Keratinocyte (primary cell): Measurements from ENCODE around the gene KCNQ1OT1. TPM values are rescaled to one million over a fixed set of nuclear protein-coding genes. Genes with fewer than 3 reads are reported as not detected.

Experiments
- DNase-seq: peaks from one replicate; pipeline ENCODE4 v3.0.0-alpha.2; 2011; ENCODE audit warnings: low read depth, missing footprints, low spot score
- FAIRE-seq: peaks from 2 replicates; lab custom pipeline; 2011; peaks lifted over from hg19 to GRCh38; lab: Jason Lieb, UNC
- H2AFZ ChIP-seq: 2 replicates; pipeline ENCODE4 v1.6.0; 2012; ENCODE audit warnings: low read length, control low read depth, inconsistent platforms; ENCODE audit not compliant: control insufficient read depth
- H3K27ac ChIP-seq: 2 replicates; pipeline ENCODE4 v1.5.1; 2011; ENCODE audit warnings: low read length; ENCODE audit not compliant: control insufficient read depth, insufficient read depth
- H3K27me3 ChIP-seq: 3 replicates; pipeline ENCODE4 v1.6.0; 2011; ENCODE audit warnings: low read length; ENCODE audit not compliant: control insufficient read depth, insufficient read depth; ENCODE audit errors: extremely low read depth
- H3K36me3 ChIP-seq, 2 experiments: 2 replicates in 1 of 2; 3 replicates in 1 of 2; pipeline ENCODE4 v1.5.1; 2011; ENCODE audit warnings: low read length in 2 of 2, mild to moderate bottlenecking in 1 of 2; ENCODE audit not compliant: control insufficient read depth in 2 of 2, insufficient read depth in 2 of 2; ENCODE audit errors: extremely low read depth in 1 of 2
- H3K4me1 ChIP-seq: 3 replicates; pipeline ENCODE4 v1.5.1; 2011; ENCODE audit warnings: low read length; ENCODE audit not compliant: control insufficient read depth, insufficient read depth; ENCODE audit errors: extremely low read depth
- H3K4me2 ChIP-seq: 3 replicates; pipeline ENCODE4 v1.6.0; 2011; ENCODE audit warnings: low read depth, low read length; ENCODE audit not compliant: control insufficient read depth, insufficient read depth; ENCODE audit errors: extremely low read depth
- H3K4me3 ChIP-seq, 3 experiments: fragments of 200-600 bp in 1 of 3; sonication (generic) in 1 of 3; 2 replicates in 2 of 3; 3 replicates in 1 of 3; pipeline ENCODE4 v1.5.1; 2011 to 2016; ENCODE audit warnings: low read length in 3 of 3, mild to moderate bottlenecking in 3 of 3, control low read depth in 2 of 3, inconsistent platforms in 1 of 3, low read depth in 1 of 3, mixed read lengths in 1 of 3, mixed run types in 1 of 3, moderate library complexity in 1 of 3; ENCODE audit not compliant: control insufficient read depth in 2 of 3, insufficient read depth in 2 of 3; ENCODE audit errors: extremely low read depth in 1 of 3
- H3K79me2 ChIP-seq: 2 replicates; pipeline ENCODE4 v1.6.0; 2012; ENCODE audit warnings: low read length; ENCODE audit not compliant: control insufficient read depth, insufficient read depth
- H3K9ac ChIP-seq: 3 replicates; pipeline ENCODE4 v1.6.0; 2011; ENCODE audit warnings: low read length; ENCODE audit not compliant: control insufficient read depth, insufficient read depth; ENCODE audit errors: extremely low read depth
- H3K9me1 ChIP-seq: 3 replicates; pipeline ENCODE4 v1.6.0; 2011; ENCODE audit warnings: low read length; ENCODE audit not compliant: control insufficient read depth, insufficient read depth; ENCODE audit errors: extremely low read depth
- H3K9me3 ChIP-seq: 2 replicates; pipeline ENCODE4 v1.5.1; 2012; ENCODE audit warnings: low read depth, low read length; ENCODE audit not compliant: control insufficient read depth
- H4K20me1 ChIP-seq: 3 replicates; pipeline ENCODE4 v1.6.0; 2011; ENCODE audit warnings: low read length; ENCODE audit not compliant: control insufficient read depth, insufficient read depth; ENCODE audit errors: extremely low read depth
- EZH2 ChIP-seq: IDR thresholded peaks from one replicate; pipeline ENCODE4 v1.6.1; 2012; ENCODE audit warnings: inconsistent platforms, mild to moderate bottlenecking, low read length, moderate library complexity
- dilution Hi-C: fragments of 300-500 bp; cut with MboI; formaldehyde crosslinking; loops from one replicate; pipeline ENCODE4 v1.7.0; 2020; ENCODE audit warnings: low sequenced_read_pairs; ENCODE audit not compliant: extremely low pct_ligation_motif_present
- polyA plus RNA-seq, 5 experiments: library from polyadenylated mRNA; depleted of rRNA in 3 of 5; stranded (reverse) in 3 of 5; stranded (forward) in 1 of 5; unstranded in 1 of 5; fragments of >200 nt; gene quantifications; 1 replicate in 1 of 5; 2 replicates in 3 of 5; 3 replicates in 1 of 5; pipeline versions ENCODE4 v1.2.1 to v1.2.3, GENCODE V29; 2011 to 2012; ENCODE audit warnings: missing spikeins in 2 of 5, low read depth in 1 of 5, low replicate concordance in 1 of 5
- TF ChIP-seq, protein P1 (sequence below), 3 experiments: IDR thresholded peaks in 1 of 3; conservative IDR thresholded peaks in 1 of 3; optimal IDR thresholded peaks in 1 of 3; 2 replicates in 2 of 3; 3 replicates in 1 of 3; pipeline versions ENCODE3 to v1.5.1; 2011; ENCODE audit warnings: low read length in 3 of 3, mild to moderate bottlenecking in 3 of 3, moderate library complexity in 2 of 3, control low read depth in 1 of 3, inconsistent platforms in 1 of 3; ENCODE audit not compliant: insufficient read depth in 2 of 3; ENCODE audit errors: extremely low read depth in 1 of 3

Gene KCNQ1OT1
- polyA plus RNA-seq, 1 donor (not counting 4 experiments of a cell fraction or from before 2014, with no cell fraction given): 0.07 TPM

- no peaks in the 10 kb centered on the region for H3K9me3 ChIP-seq
- no peak overlapping the region for H3K4me3 ChIP-seq
- TF ChIP-seq EZH2: no peak
- TF ChIP-seq, protein P1, sequence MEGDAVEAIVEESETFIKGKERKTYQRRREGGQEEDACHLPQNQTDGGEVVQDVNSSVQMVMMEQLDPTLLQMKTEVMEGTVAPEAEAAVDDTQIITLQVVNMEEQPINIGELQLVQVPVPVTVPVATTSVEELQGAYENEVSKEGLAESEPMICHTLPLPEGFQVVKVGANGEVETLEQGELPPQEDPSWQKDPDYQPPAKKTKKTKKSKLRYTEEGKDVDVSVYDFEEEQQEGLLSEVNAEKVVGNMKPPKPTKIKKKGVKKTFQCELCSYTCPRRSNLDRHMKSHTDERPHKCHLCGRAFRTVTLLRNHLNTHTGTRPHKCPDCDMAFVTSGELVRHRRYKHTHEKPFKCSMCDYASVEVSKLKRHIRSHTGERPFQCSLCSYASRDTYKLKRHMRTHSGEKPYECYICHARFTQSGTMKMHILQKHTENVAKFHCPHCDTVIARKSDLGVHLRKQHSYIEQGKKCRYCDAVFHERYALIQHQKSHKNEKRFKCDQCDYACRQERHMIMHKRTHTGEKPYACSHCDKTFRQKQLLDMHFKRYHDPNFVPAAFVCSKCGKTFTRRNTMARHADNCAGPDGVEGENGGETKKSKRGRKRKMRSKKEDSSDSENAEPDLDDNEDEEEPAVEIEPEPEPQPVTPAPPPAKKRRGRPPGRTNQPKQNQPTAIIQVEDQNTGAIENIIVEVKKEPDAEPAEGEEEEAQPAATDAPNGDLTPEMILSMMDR (optimal IDR thresholded peaks at IDR 0.05 in 1 of 3, IDR thresholded peaks at IDR 0.05 in 1 of 3, conservative IDR thresholded peaks at IDR 0.05 in 1 of 3; ENCODE audit: extremely low read depth in 1 of 3, insufficient read depth in 2 of 3, low read length in 3 of 3): no peak
- DNase-seq: no peak
- no peaks in the 10 kb centered on the region for H3K79me2 ChIP-seq
- no peak overlapping the region for H3K9ac ChIP-seq
- H3K4me2 ChIP-seq: no peak overlapping the region
- no peak overlapping the region for H2AFZ ChIP-seq
- peaks cover 31% of the 10 kb centered on the region for H3K27me3 ChIP-seq
- no peak overlapping the region for H3K27ac ChIP-seq
- dilution Hi-C loops: no loop called here
- H3K36me3 ChIP-seq: no peaks in the 10 kb centered on the region
- no peaks in the 10 kb centered on the region for H3K9me1 ChIP-seq
- H4K20me1 ChIP-seq: no peaks in the 10 kb centered on the region
- H3K4me1 ChIP-seq: no peaks in the 10 kb centered on the region
- FAIRE-seq: no peak
Observed at GRCh38 chr11:2724104-2724503, 24.3 kb upstream of the KCNQ1OT1 start.

GRCh38 chr11:2722955-2723354 is 23.2 kb upstream of the KCNQ1OT1 start:
- Histone ChIP-seq H3K27me3 (peaks cover 37% of the 10 kb centered on the region), H3K9ac (no peak overlapping the region), H3K9me1 (no peaks in the 10 kb centered on the region), H3K27ac (no peak overlapping the region), H3K4me2 (no peak overlapping the region), H3K36me3 (no peaks in the 10 kb centered on the region), H3K4me3 (no peak overlapping the region), H2AFZ (no peak overlapping the region), H4K20me1 (no peaks in the 10 kb centered on the region), H3K4me1 (no peaks in the 10 kb centered on the region), H3K9me3 (no peaks in the 10 kb centered on the region), H3K79me2 (no peaks in the 10 kb centered on the region)
- no peak for FAIRE-seq
- no peak for DNase-seq
- dilution Hi-C loops: no loop called here
- TF ChIP-seq EZH2: no peak
- TF ChIP-seq, protein P1 (optimal IDR thresholded peaks at IDR 0.05 in 1 of 3, IDR thresholded peaks at IDR 0.05 in 1 of 3, conservative IDR thresholded peaks at IDR 0.05 in 1 of 3; ENCODE audit: extremely low read depth in 1 of 3, insufficient read depth in 2 of 3, low read length in 3 of 3): no peak
